HEK293T (cell line): ENCODE measurements around the gene CIPC.

ENCODE experiments used
- BHLHE40 ChIP-seq: fragments of 450-650 bp; IDR thresholded peaks from 2 replicates; pipeline ENCODE4 v1.6.1; 2016; ENCODE audit warnings: mild to moderate bottlenecking, moderate library complexity, borderline replicate concordance
- ELF4 ChIP-seq: fragments of 450-650 bp; IDR thresholded peaks from 2 replicates; pipeline ENCODE4 v1.6.1; 2017; ENCODE audit warnings: antibody characterized with exemption
- FOXM1 ChIP-seq: fragments of 450-650 bp; IDR thresholded peaks from 2 replicates; pipeline ENCODE4 v1.6.1; 2017; ENCODE audit warnings: mild to moderate bottlenecking, borderline replicate concordance
- HDGF ChIP-seq: fragments of 450-650 bp; IDR thresholded peaks from 2 replicates; pipeline ENCODE4 v1.6.1; 2017; ENCODE audit warnings: antibody characterized with exemption, borderline replicate concordance
- L3MBTL2 ChIP-seq: fragments of 450-650 bp; conservative IDR thresholded peaks from 2 replicates; pipeline ENCODE4 v1.6.1; 2016; ENCODE audit warnings: mild to moderate bottlenecking
- PKNOX1 ChIP-seq: fragments of 450-650 bp; IDR thresholded peaks from 2 replicates; pipeline ENCODE4 v1.6.1; 2016
- SP1 ChIP-seq: fragments of 450-650 bp; IDR thresholded peaks from 2 replicates; pipeline ENCODE4 v1.6.1; 2017
- TARDBP ChIP-seq: fragments of 450-650 bp; IDR thresholded peaks from 2 replicates; pipeline ENCODE4 v1.6.1; 2016
- ZNF384 ChIP-seq: fragments of 450-650 bp; IDR thresholded peaks from 2 replicates; pipeline ENCODE4 v1.6.1; 2016

GRCh38 chr14:77109656-77110055 is 11.6 kb downstream of the CIPC start:
- TF ChIP-seq SP1 (no peak), TARDBP (no peak), ZNF384 (no peak), HDGF (no peak), BHLHE40 (no peak), PKNOX1 (no peak), L3MBTL2 (no peak), ELF4 (no peak), FOXM1 (no peak)
